CD4-positive, alpha-beta T cell (primary cell): ENCODE measurements around the gene PITPNM3. TPM values are rescaled to one million over a fixed set of nuclear protein-coding genes. Genes with fewer than 3 reads are reported as not detected.

ENCODE experiments used
- ATAC-seq: fragments of 200-7000 bp; cut with Tn5 transposase; one replicate; pipeline ENCODE4 v1.10.0; 2022; ENCODE audit warnings: mild to moderate bottlenecking; ENCODE audit not compliant: poor library complexity
- CTCF ChIA-PET: fragments of 350-600 bp; sonication (Branson Sonifier 250); formaldehyde crosslinking; loops from one replicate; lab custom pipeline; 2021; ENCODE audit warnings: antibody characterized with exemption, inconsistent platforms; lab: Charles Lee
- POLR2A ChIA-PET: fragments of 350-600 bp; sonication (Branson Sonifier 250); formaldehyde crosslinking; loops from one replicate; lab custom pipeline; 2021; ENCODE audit warnings: antibody characterized with exemption, inconsistent platforms; lab: Charles Lee
- DNase-seq, 14 experiments: peaks; one replicate each; pipeline ENCODE4 v3.0.0-alpha.2; 2013 to 2020; ENCODE audit warnings: mixed read lengths in 2 of 14
- H3K27ac ChIP-seq, 2 donors: one replicate each; pipeline versions ENCODE4 v1.5.1 to v1.7.0; 2013; ENCODE audit warnings: low read length in 2 of 2, low read depth in 1 of 2, mild to moderate bottlenecking in 1 of 2
- H3K27me3 ChIP-seq, 2 experiments: 1 replicate in 1 of 2; 2 replicates in 1 of 2; pipeline versions ENCODE4 v1.6.1 to v1.7.0; 2013; ENCODE audit warnings: low read length in 2 of 2, control low read depth in 1 of 2, mild to moderate bottlenecking in 1 of 2, moderate library complexity in 1 of 2; ENCODE audit not compliant: insufficient read depth in 2 of 2, control insufficient read depth in 1 of 2
- H3K36me3 ChIP-seq: one replicate; pipeline ENCODE4 v1.6.1; 2013; ENCODE audit warnings: low read length, control low read depth; ENCODE audit not compliant: insufficient read depth
- H3K4me1 ChIP-seq: one replicate; pipeline ENCODE4 v1.6.1; 2013; ENCODE audit warnings: low read length, control low read depth; ENCODE audit not compliant: insufficient read depth
- H3K4me3 ChIP-seq: one replicate; pipeline ENCODE4 v1.5.1; 2013; ENCODE audit warnings: mild to moderate bottlenecking, low read length, moderate library complexity
- H3K9me3 ChIP-seq, 2 experiments: 1 replicate in 1 of 2; 2 replicates in 1 of 2; pipeline versions ENCODE4 v1.6.1 to v1.7.0; 2013; ENCODE audit warnings: low read length in 2 of 2, mild to moderate bottlenecking in 2 of 2, control low read depth in 1 of 2, moderate library complexity in 1 of 2; ENCODE audit not compliant: control insufficient read depth in 1 of 2, insufficient read depth in 1 of 2
- H3K27ac Mint-ChIP-seq: one replicate; pipeline ENCODE4 v1.8.0; 2020; ENCODE audit warnings: mixed read lengths
- H3K27me3 Mint-ChIP-seq: one replicate; pipeline ENCODE4 v1.8.0; 2021; ENCODE audit warnings: mixed read lengths
- H3K36me3 Mint-ChIP-seq: one replicate; pipeline ENCODE4 v1.8.0; 2021; ENCODE audit warnings: low read depth, mixed read lengths
- H3K4me1 Mint-ChIP-seq: one replicate; pipeline ENCODE4 v1.8.0; 2021; ENCODE audit warnings: low read depth, mixed read lengths
- H3K4me3 Mint-ChIP-seq: one replicate; pipeline ENCODE4 v1.8.0; 2020; ENCODE audit warnings: mild to moderate bottlenecking, mixed read lengths
- H3K9me3 Mint-ChIP-seq: one replicate; pipeline ENCODE4 v1.8.0; 2020; ENCODE audit warnings: mixed read lengths
- intact Hi-C, 2 experiments: fragments of 100-400 bp; cut with DNase I in 1 of 2; cut with micrococcal nuclease in 1 of 2; formaldehyde crosslinking; loops; one replicate each; pipeline versions ENCODE4 v1.15.1 to v1.9.0; 2023 to 2025; cut with DNase I, micrococcal nuclease
- total RNA-seq, 174 experiments: library from RNA in 2 of 174; stranded (reverse) in 2 of 174; gene quantifications; one replicate each; pipeline ENCODE4 v1.2.3 and lab custom pipeline; 2021 to 2026
- TF ChIP-seq, protein P1 (sequence below): fragments of 200-600 bp; IDR thresholded peaks from one replicate; pipeline ENCODE4 v1.8.0; 2022; ENCODE audit warnings: antibody characterized with exemption, mild to moderate bottlenecking

The PITPNM3 gene
- total RNA-seq, 2 experiments from 2014 or later = 0.34 to 0.41 TPM

DNA sequence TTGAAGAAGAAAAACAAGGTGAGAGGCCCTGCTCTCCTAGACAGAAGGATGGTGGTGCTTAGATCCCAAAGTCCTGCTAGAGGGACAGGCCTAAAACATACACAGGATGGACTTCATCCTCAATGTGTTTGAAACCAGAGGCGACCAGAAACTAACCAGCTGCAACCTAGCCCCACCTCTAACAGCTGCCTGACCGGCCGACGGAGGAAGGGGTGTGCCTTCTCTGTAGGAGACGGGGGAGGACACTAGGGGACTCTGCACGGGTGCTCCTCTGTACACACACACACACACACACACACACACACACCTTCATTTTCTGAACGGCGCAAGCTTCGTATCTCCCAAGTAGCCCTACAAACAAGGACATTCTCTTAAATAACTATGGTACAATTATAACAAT lies 24.3 kb upstream of the PITPNM3 start:
- peaks cover 7% of the 10 kb centered on the region for H3K4me1 ChIP-seq
- no peaks in the 10 kb centered on the region for H3K9me3 ChIP-seq
- no peak overlapping the region for H3K27ac Mint-ChIP-seq
- H3K4me3 ChIP-seq = no peak overlapping the region
- no peak for DNase-seq
- H3K9me3 Mint-ChIP-seq = no peaks in the 10 kb centered on the region
- ATAC-seq = no peak
- H3K27me3 ChIP-seq = no peaks in the 10 kb centered on the region
- peaks cover 6% of the 10 kb centered on the region for H3K4me1 Mint-ChIP-seq
- ChIA-PET CTCF (no interaction called here), POLR2A (no interaction called here)
- intact Hi-C loops = no loop called here
- TF ChIP-seq, protein P1, sequence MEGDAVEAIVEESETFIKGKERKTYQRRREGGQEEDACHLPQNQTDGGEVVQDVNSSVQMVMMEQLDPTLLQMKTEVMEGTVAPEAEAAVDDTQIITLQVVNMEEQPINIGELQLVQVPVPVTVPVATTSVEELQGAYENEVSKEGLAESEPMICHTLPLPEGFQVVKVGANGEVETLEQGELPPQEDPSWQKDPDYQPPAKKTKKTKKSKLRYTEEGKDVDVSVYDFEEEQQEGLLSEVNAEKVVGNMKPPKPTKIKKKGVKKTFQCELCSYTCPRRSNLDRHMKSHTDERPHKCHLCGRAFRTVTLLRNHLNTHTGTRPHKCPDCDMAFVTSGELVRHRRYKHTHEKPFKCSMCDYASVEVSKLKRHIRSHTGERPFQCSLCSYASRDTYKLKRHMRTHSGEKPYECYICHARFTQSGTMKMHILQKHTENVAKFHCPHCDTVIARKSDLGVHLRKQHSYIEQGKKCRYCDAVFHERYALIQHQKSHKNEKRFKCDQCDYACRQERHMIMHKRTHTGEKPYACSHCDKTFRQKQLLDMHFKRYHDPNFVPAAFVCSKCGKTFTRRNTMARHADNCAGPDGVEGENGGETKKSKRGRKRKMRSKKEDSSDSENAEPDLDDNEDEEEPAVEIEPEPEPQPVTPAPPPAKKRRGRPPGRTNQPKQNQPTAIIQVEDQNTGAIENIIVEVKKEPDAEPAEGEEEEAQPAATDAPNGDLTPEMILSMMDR = no peak
- peaks cover 64% of the 10 kb centered on the region for H3K36me3 Mint-ChIP-seq
- no peak overlapping the region for H3K4me3 Mint-ChIP-seq
- peaks cover 17% of the 10 kb centered on the region for H3K36me3 ChIP-seq
- H3K27ac ChIP-seq = no peak overlapping the region
- no peaks in the 10 kb centered on the region for H3K27me3 Mint-ChIP-seq

DNA sequence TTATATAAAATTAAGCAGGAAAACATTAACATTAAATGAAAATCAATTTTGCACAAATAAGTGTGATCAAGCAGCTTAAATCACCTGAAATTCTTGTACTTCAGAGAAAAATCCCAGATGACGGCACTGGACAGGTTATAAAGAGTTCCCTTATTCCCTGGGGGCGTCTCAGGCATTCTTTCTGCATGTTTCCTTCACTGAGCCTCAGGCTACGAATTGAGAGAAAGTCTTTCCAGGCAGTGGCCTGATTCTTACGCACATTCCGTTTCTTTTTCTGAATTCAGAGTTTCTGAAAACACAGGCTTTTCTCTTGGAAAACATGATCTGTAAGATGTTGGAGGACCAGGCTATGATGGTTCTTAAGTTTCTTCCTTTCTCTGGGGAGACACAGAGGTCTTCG lies 22.1 kb upstream of the PITPNM3 start:
- intact Hi-C loops = no loop called here
- Mint-ChIP-seq H3K27me3 (no peaks in the 10 kb centered on the region), H3K4me3 (no peak overlapping the region), H3K9me3 (no peaks in the 10 kb centered on the region), H3K27ac (no peak overlapping the region), H3K4me1 (peaks cover 15% of the 10 kb centered on the region), H3K36me3 (peaks cover 42% of the 10 kb centered on the region)
- Histone ChIP-seq H3K9me3 (no peaks in the 10 kb centered on the region), H3K27me3 (no peaks in the 10 kb centered on the region), H3K27ac (no peak overlapping the region), H3K4me1 (peaks cover 16% of the 10 kb centered on the region), H3K36me3 (peaks cover 10% of the 10 kb centered on the region), H3K4me3 (no peak overlapping the region)
- DNase-seq = no peak
- no peak for ATAC-seq
- ChIA-PET POLR2A (no interaction called here), CTCF (no interaction called here)
- TF ChIP-seq, protein P1 = no peak

DNA sequence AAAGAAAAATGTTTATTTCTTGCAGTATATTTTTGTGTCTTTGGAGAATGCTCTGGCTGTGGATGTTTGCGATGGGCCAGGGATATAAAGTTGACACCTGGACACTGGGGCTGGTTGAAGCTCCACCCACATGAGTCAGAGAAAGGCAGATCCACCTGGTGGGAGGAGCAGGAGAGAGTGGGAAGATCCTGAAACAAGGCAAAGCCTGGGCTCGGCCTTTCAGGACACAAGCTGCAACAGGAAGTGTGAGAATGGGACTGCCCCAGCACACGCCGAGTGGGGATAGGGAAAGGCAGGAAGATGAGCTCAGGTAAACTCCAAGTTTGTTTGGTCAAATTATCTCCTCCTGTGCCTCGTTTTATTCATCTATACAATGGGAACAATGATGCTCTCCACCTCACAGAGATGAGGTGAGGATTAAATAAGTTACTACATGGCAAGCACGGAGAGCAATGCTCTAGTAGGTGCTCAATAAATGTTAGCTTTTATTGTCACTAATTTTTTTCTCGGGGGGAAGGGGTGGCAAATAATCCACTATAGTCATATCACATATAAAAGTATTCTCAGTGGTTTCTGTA lies 21.4 kb upstream of the PITPNM3 start:
- Histone ChIP-seq H3K4me3 (no peak overlapping the region), H3K9me3 (no peaks in the 10 kb centered on the region), H3K36me3 (peaks cover 10% of the 10 kb centered on the region), H3K4me1 (peaks cover 16% of the 10 kb centered on the region), H3K27ac (no peak overlapping the region), H3K27me3 (no peaks in the 10 kb centered on the region)
- ChIA-PET CTCF (no interaction called here), POLR2A (no interaction called here)
- H3K4me3 Mint-ChIP-seq = no peak overlapping the region
- H3K36me3 Mint-ChIP-seq = peaks cover 35% of the 10 kb centered on the region
- no peak for ATAC-seq
- TF ChIP-seq, protein P1 = no peak
- H3K27ac Mint-ChIP-seq = no peak overlapping the region
- H3K9me3 Mint-ChIP-seq = no peaks in the 10 kb centered on the region
- no peak for DNase-seq
- peaks cover 15% of the 10 kb centered on the region for H3K4me1 Mint-ChIP-seq
- H3K27me3 Mint-ChIP-seq = no peaks in the 10 kb centered on the region
- intact Hi-C loops = no loop called here
